Pons (tissue), 1 donor: ENCODE data around the gene PTPRE.

Experiments
- DNase-seq: peaks from one replicate; pipeline ENCODE4 v3.0.0-alpha.2; 2016; ENCODE audit warnings: low spot score

PTPRE gene

GRCh38 chr10:128125944-128126764 lies 219.3 kb downstream of the PTPRE start, which contains the start of gene MKI67:
Gene MKI67 (minus strand): TSS chr10:128126423. CDS start chr10:128125667, 756 bp downstream.
- peak; percentile 76 for DNase-seq

- no peak for DNase-seq
These were observed 221.7 kb downstream of the PTPRE start for GRCh38 chr10:128128582-128128981.

GRCh38 chr10:128130051-128130450 lies 223.1 kb downstream of the PTPRE start:
- no peak for DNase-seq
